Neuron (in vitro differentiated cells): ENCODE results near the gene PREP.

Source experiments
- H2AFZ ChIP-seq: one replicate; pipeline ENCODE4 v1.6.1; 2013; ENCODE audit warnings: low read depth, mild to moderate bottlenecking, inconsistent platforms, low read length, moderate library complexity
- H3K27me3 ChIP-seq: one replicate; pipeline ENCODE4 v1.6.1; 2013; ENCODE audit warnings: low read length; ENCODE audit not compliant: insufficient read depth
- H3K36me3 ChIP-seq: one replicate; pipeline ENCODE4 v1.6.1; 2013; ENCODE audit warnings: low read length; ENCODE audit not compliant: insufficient read depth
- H3K4me1 ChIP-seq: one replicate; pipeline ENCODE4 v1.6.1; 2013; ENCODE audit warnings: low read length; ENCODE audit not compliant: insufficient read depth
- H3K4me3 ChIP-seq: 2 replicates; pipeline ENCODE4 v1.5.1; 2013; ENCODE audit warnings: mild to moderate bottlenecking, low read length, moderate library complexity
- H3K9me3 ChIP-seq: one replicate; pipeline ENCODE4 v1.6.1; 2013; ENCODE audit warnings: low read length

The PREP gene

GRCh38 chr6:105305521-105305920, 97.4 kb downstream of the PREP start:
- H3K36me3 ChIP-seq: peaks cover 3% of the 10 kb centered on the region
- no peak overlapping the region for H2AFZ ChIP-seq
- no peaks in the 10 kb centered on the region for H3K27me3 ChIP-seq
- no peaks in the 10 kb centered on the region for H3K9me3 ChIP-seq
- H3K4me1 ChIP-seq: no peaks in the 10 kb centered on the region
- no peak overlapping the region for H3K4me3 ChIP-seq

DNA sequence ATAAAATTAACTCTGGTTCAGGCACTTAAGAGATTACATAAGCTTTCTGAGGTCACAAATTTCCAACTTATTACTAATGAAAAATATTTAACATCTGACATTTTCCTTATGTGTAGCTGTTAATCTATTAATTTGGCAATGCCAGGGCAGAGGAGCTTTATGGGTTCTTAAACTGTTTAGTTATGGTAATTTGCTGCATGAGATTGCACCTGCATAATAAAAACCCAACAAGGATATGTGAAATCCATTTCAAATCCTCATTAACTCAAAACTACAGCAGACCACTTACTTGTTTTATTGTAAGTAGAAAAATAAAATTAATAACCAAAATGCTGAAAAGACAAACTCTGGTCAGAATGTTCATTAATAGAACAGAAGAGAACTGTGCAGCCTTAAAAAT, 98.1 kb downstream of the PREP start:
- Histone ChIP-seq H3K27me3 (no peaks in the 10 kb centered on the region), H3K4me1 (no peaks in the 10 kb centered on the region), H3K9me3 (no peaks in the 10 kb centered on the region), H2AFZ (no peak overlapping the region), H3K4me3 (no peak overlapping the region), H3K36me3 (peaks cover 3% of the 10 kb centered on the region)

DNA sequence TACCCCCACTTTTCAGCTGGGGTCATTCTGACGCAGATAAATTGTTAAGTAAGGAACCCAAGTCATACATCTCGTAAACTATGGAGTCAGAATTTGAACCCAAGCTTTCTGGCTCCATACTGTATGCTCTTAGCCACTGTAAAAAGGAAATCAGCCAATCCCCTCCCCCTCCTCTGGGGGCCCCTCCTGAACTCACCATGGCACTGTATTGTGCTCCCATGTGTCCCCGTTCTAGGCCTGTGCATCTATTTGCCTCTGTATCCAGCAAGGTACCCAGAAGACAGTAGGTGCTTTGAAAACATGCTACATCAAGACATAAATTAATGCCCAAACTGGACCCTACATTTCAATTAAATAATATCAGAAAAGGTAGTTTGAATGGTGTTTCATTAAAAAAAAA, 98.5 kb downstream of the PREP start:
- Histone ChIP-seq H2AFZ (no peak overlapping the region), H3K4me1 (no peaks in the 10 kb centered on the region), H3K4me3 (no peak overlapping the region), H3K36me3 (peaks cover 3% of the 10 kb centered on the region), H3K9me3 (no peaks in the 10 kb centered on the region), H3K27me3 (no peaks in the 10 kb centered on the region)

- Histone ChIP-seq H3K4me1 (no peaks in the 10 kb centered on the region), H3K9me3 (peaks cover 6% of the 10 kb centered on the region), H3K36me3 (peaks cover 3% of the 10 kb centered on the region), H3K4me3 (no peak overlapping the region), H3K27me3 (no peaks in the 10 kb centered on the region), H2AFZ (no peak overlapping the region)
These were observed 100.2 kb downstream of the PREP start for GRCh38 chr6:105302617-105303128.

DNA sequence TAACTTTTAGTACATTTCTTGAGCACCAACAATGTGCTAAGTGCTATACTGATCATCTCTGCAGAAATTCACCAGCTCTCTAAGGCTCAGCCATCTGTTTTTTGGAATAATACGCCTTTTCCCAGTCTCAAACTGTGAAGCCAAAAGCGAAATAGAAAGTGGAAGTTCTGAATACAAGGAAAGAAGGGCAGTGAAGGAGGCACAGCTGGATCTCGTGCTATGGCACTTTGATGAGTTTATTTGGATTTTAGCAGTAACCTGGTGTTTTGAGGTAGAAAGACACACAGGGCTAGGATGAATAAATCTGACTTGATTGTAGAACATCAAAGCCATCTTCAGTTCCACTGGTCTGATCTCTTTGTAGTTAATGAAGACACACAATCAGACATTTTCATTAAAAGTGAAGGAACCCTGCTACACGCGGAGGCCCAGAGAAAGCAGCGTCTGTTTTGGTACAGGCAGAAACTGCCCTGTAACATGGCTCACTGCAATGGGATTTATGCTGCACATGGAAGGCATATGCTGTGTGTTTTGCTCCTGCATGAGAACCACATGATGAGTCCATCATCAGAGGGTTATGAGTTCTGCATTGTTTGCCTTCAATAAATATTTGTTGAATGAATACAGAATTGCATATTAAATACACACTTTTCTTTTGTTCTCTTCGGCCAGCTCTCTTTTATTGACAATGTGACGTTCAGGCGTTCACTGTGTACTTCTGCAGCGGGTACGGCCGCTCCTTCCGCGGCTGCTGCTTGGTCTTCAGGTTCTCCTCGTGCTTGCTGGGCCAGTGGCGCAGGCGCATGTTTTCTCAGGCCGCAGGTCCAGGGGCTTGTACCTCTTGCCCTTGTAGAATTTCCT, 100.9 kb downstream of the PREP start:
- Histone ChIP-seq H3K4me3 (no peak overlapping the region), H3K4me1 (no peaks in the 10 kb centered on the region), H2AFZ (no peak overlapping the region), H3K9me3 (peaks cover 6% of the 10 kb centered on the region), H3K27me3 (no peaks in the 10 kb centered on the region), H3K36me3 (peaks cover 3% of the 10 kb centered on the region)

DNA sequence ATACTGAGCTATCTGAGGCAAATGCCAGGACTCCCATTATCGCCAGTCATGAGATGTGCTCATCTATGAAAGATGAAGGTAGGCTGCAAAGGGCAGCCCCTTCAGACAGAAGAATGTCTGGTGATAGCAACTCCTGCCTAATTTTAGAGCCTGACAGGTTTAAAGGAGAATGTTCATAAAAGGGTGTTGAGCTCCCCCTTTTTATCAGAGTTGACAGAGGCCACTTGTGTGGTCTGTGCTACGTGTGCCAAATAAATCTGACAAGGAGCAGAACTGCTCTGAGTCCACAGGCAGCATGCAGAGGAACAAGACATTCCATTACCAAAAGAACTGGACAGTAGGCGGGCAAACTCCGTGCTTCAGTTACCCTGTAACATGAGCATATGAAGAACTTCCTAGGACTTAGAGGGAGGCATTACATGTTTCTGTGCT, 101.8 kb downstream of the PREP start:
- Histone ChIP-seq H3K4me3 (no peak overlapping the region), H2AFZ (no peak overlapping the region), H3K4me1 (no peaks in the 10 kb centered on the region), H3K27me3 (no peaks in the 10 kb centered on the region), H3K36me3 (peaks cover 3% of the 10 kb centered on the region), H3K9me3 (peaks cover 6% of the 10 kb centered on the region)

DNA sequence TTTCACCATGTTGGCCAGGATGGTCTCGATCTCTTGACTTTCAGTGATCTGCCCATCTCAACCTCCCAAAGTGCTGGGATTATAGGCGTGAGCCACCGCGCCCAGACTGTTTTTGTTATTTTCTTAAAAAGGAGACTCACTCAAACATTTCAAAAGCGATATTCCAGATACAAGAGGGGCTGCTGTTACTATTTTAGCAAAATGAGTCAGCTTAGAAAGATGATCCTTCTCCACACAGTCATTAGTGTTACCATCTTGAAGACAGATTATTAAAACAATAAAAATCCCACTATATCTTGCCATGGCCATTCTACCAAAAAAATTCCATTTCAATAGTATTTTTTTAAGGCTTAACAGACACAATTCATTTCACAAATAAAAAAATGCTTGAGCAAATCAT, 102.8 kb downstream of the PREP start:
- Histone ChIP-seq H2AFZ (no peak overlapping the region), H3K36me3 (peaks cover 3% of the 10 kb centered on the region), H3K4me1 (no peaks in the 10 kb centered on the region)

DNA sequence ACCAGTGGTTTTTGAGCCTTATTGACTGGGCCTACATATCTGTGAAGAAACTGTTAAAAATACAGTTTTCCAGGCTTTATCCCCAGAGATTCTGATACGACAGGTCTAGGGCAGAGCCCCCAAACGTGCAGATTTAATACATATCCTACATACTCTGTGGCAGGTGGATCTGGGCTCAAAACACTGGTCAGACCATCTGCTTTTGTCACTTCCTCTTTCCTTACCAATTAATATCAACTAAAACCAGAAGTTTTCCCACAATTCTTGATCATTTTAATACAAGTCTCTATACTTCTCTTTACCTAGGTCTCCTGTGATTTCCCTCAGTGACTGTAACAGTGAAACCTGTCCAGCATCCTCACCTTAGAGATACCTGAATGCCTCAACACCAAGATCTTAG, 108.8 kb downstream of the PREP start:
- Histone ChIP-seq H3K36me3 (no peaks in the 10 kb centered on the region), H3K4me3 (no peak overlapping the region), H2AFZ (no peak overlapping the region), H3K27me3 (no peaks in the 10 kb centered on the region), H3K4me1 (no peaks in the 10 kb centered on the region), H3K9me3 (peaks cover 12% of the 10 kb centered on the region)

More for the DNA sequence above, 102.8 kb downstream of the PREP start:
- no peaks in the 10 kb centered on the region for H3K27me3 ChIP-seq
- no peak overlapping the region for H3K4me3 ChIP-seq
- H3K9me3 ChIP-seq: peaks cover 6% of the 10 kb centered on the region

- no peaks in the 10 kb centered on the region for H3K27me3 ChIP-seq
- H3K4me1 ChIP-seq: no peaks in the 10 kb centered on the region
- peaks cover 2% of the 10 kb centered on the region for H3K36me3 ChIP-seq
- H3K4me3 ChIP-seq: no peak overlapping the region
- H2AFZ ChIP-seq: no peak overlapping the region
- H3K9me3 ChIP-seq: peaks cover 6% of the 10 kb centered on the region
These were observed 110.1 kb downstream of the PREP start for GRCh38 chr6:105292689-105293339.

DNA sequence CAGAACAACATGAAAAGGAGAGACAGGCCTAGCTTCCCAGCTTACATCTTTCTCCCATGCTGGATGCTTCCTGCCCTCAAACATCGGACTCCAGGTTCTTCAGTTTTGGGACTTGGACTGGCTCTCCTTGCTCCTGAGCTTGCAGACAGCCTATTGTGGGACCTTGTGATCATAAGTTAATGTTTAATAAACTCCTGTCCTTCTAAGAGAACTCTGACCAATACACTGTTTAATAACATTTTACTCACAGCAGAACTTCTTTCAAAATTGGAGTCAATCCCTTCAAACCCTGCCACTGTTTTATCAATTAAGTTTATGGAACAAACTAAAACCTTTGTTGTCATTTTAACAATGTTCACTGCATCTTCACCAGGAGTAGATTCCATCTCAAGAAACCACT, 111.4 kb downstream of the PREP start:
- Histone ChIP-seq H3K9me3 (peaks cover 6% of the 10 kb centered on the region), H3K4me1 (no peaks in the 10 kb centered on the region), H3K27me3 (no peaks in the 10 kb centered on the region), H3K36me3 (peaks cover 2% of the 10 kb centered on the region), H3K4me3 (no peak overlapping the region), H2AFZ (no peak overlapping the region)

GRCh38 chr6:105282631-105283585, 120.0 kb downstream of the PREP start:
- no peak overlapping the region for H3K4me3 ChIP-seq
- H3K36me3 ChIP-seq: peaks cover 18% of the 10 kb centered on the region
- H3K9me3 ChIP-seq: peaks cover 3% of the 10 kb centered on the region
- H2AFZ ChIP-seq: no peak overlapping the region
- H3K4me1 ChIP-seq: no peaks in the 10 kb centered on the region
- H3K27me3 ChIP-seq: no peaks in the 10 kb centered on the region

GRCh38 chr6:105280033-105280432, 122.8 kb downstream of the PREP start:
- no peaks in the 10 kb centered on the region for H3K4me1 ChIP-seq
- peaks cover 32% of the 10 kb centered on the region for H3K36me3 ChIP-seq
- no peak overlapping the region for H3K4me3 ChIP-seq
- peaks cover 3% of the 10 kb centered on the region for H3K9me3 ChIP-seq
- no peak overlapping the region for H2AFZ ChIP-seq
- no peaks in the 10 kb centered on the region for H3K27me3 ChIP-seq
